Skin of body (tissue), 2 donors: ENCODE results near the gene TICAM1. TPM values are rescaled to one million over a fixed set of nuclear protein-coding genes. Genes with fewer than 3 reads are reported as not detected.
"Not testable (repeated sequence)": the region's sequence is repeated elsewhere in the genome, so short reads cannot be mapped to it uniquely, and the experiment has no call there.

Source experiments
- DNase-seq: peaks from one replicate; lab custom pipeline; 2025; lab: John Stamatoyannopoulos, UW
- total RNA-seq: library from RNA; depleted of rRNA; stranded (reverse); fragments of >200 nt; gene quantifications from one replicate; pipeline ENCODE4 v1.2.3, GENCODE V29; 2014

TICAM1 gene
- total RNA-seq, 1 donor from 2014 or later: 3.6 TPM

DNA sequence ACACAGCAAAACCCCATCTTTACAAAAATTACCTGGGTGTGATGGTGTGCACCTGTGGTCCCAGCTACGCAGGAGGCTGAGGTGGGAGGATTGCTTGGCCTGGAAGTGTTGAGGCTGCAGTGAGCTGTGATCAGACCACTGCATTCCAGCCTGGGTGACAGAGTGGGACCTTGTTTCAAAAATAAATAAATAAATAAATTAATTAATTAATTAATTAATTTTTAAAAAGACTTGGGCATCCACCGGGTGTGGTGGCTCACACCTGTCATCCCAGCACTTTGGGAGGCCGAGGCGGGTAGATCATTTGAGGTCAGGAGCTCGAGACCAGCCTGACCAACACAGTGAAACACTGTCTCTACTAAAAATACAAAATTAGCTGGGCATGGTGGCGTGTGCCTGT is 26.4 kb downstream of the TICAM1 start:
- not testable (repeated sequence) for DNase-seq

- DNase-seq: no peak
Observed at GRCh38 chr19:4803736-4804695, 27.5 kb downstream of the TICAM1 start.

DNA sequence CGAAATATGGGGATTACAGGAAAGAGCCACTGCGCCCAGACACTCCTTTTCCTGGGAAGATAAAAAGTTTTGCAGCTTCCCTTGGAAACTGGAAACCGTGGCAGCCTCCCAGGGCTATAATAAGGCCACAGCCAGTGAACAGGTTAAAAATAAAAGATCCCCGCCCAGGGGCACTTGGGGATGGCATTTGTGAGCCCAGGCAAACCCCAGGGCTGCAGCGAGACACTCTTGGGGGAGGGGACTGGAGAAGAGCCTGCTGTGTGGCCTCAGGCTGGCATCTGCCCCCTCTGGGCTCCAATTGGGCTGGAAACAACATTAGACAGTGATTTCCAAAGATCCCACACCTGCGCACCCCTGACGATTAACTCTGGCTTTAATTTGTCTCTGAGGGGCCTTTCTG is 28.8 kb downstream of the TICAM1 start:
- no peak for DNase-seq

GRCh38 chr19:4801085-4801619 is 30.4 kb downstream of the TICAM1 start:
- no peak for DNase-seq

GRCh38 chr19:4800591-4801081 is 30.9 kb downstream of the TICAM1 start:
- DNase-seq: peak; percentile 53

GRCh38 chr19:4795400-4795799 is 36.1 kb downstream of the TICAM1 start:
- no peak for DNase-seq

GRCh38 chr19:4794971-4795370 is 36.5 kb downstream of the TICAM1 start:
- DNase-seq: no peak

GRCh38 chr19:4793278-4793677 is 38.2 kb downstream of the TICAM1 start:
- not testable (repeated sequence) for DNase-seq

DNA sequence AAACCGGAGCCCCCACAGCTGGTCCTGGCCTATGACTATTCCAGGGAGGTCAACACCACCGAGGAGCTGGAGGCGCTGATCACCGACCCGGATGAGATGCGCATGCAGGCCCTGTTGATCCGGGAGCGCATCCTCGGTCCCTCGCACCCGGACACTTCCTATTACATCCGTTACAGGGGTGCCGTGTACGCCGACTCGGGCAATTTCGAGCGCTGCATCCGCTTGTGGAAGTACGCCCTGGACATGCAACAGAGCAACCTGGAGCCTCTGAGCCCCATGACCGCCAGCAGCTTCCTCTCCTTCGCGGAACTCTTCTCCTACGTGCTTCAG is 38.7 kb downstream of the TICAM1 start:
- not testable (repeated sequence) for DNase-seq

DNA sequence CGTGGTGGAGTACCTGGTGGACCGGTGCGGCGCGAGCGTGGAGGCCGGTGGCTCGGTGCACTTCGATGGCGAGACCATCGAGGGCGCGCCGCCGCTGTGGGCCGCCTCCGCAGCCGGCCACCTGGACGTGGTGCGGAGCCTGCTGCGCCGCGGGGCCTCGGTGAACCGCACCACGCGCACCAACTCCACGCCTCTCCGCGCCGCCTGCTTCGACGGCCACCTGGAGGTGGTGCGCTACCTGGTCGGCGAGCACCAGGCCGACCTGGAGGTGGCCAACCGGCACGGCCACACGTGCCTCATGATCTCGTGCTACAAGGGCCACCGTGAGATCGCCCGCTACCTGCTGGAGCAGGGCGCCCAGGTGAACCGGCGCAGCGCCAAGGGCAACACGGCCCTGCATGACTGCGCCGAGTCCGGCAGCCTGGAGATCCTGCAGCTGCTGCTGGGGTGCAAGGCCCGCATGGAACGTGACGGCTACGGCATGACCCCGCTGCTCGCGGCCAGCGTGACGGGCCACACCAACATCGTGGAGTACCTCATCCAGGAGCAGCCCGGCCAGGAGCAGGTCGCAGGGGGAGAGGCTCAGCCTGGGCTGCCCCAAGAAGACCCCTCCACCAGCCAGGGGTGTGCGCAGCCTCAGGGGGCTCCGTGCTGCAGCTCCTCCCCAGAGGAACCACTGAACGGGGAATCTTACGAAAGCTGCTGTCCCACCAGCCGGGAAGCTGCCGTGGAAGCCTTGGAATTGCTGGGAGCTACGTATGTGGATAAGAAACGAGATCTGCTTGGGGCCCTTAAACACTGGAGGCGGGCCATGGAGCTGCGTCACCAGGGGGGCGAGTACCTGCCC is 39.3 kb downstream of the TICAM1 start:
- DNase-seq: not testable (repeated sequence)

GRCh38 chr19:4791183-4792018 is 40.1 kb downstream of the TICAM1 start, which contains the start of gene FEM1A:
FEM1A (plus strand) TSS chr19:4791734; CDS start chr19:4791855, 121 bp downstream.
- DNase-seq: peak; percentile 100

- not testable (repeated sequence) for DNase-seq
Observed at GRCh38 chr19:4786412-4787016, 45.0 kb downstream of the TICAM1 start.

DNA sequence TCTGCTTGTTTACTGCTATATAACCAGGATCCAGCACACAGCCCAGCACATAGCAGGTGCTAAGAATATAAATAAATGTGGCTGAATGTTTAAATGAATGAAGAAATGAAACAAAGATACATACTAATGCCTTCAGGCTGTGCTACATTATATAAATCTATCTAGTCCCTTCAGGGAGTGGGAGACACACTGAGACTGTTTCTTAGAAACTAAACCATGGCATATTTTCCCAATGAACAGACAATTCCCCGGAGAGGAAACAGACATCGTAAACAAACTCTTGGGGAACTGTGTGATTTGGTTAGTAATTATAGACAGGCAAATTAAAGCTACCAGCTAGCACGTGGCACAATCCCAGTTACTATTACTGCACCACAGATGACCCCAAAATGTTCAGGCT is 49.7 kb downstream of the TICAM1 start:
- DNase-seq: peak; percentile 34

DNA sequence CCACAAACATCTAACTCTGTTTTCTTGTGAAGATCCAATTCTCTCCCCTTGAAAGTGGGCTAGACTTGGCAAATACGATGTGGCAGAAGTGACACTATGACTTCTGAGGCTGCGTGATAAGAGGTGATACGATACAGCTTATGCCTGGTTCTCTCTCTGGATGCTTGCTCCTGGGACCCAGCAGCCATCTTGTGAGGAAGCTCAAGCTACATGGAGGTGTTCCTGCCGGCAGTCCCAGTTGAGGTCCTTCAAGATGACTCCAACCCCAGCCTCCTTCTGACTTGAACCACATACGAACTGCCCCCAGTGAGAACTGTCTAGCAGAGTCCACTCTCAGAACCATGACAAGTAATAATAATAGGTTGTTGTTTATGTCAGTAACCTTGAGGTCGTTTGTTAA is 50.7 kb downstream of the TICAM1 start:
- DNase-seq: no peak

- not testable (repeated sequence) for DNase-seq
Observed at GRCh38 chr19:4778124-4778523, 53.4 kb downstream of the TICAM1 start.

DNA sequence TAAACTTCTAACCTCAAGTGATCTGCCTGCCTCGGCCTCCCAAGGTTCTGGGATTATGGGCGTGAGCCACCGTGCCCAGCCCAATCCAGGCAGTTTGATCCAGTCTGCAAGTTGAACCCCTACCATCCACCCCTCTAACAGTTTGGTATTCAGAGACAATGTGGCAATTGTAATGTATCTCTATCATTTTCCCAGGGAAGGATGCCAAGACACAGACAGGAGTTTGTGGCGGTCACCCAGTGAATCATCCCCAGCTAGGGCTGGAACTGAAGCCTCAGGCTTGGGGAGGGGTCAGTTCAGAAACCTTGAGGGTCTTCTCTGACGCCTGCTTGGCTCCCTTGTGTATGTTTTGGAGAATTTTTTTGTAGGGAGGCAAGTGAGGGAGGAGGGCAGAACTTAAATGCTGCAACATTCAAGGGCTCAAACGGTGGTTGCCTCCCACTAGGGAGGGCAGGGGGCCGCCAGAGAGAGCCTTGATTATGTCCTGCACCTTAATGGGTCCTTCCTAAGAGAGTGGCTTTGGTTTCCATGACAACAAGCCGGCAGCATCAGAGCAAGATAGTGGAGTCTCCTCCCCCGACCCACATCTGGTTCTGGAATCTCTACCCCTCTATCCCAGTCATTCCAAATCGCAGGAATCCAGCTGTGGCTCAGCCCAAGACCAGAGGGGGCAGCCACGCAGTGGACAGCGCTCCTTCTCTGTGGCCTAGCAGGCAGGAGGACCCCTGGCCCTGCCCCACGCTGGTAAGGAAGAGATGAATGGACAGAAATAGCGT is 54.9 kb downstream of the TICAM1 start:
- DNase-seq: no peak

DNA sequence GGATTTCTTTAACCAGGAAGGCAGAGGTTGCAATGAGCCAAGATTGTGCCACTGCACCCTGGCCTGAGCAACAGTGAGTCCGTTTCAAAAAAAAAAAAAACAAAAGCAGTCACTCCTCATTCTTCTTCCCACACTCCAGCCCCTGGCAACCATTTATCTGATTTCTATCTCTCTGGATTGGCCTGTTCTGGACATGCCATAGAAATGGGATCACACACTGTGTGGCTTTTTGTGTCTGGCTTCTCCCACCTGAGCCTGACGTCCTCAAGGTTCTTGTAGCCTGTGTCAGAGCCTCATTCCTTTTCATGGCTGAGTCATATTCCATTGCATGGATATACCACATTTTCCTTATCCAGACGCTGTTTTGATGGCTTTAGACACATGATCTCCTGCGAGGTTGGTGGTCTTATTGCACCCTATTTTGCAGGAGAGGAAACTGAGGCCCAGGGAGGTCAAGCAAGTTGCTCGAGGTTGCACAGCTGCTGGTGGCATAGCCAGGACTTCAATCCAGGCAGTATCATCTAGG is 55.8 kb downstream of the TICAM1 start:
- no peak for DNase-seq

GRCh38 chr19:4774136-4774535 is 57.4 kb downstream of the TICAM1 start:
- no peak for DNase-seq

DNA sequence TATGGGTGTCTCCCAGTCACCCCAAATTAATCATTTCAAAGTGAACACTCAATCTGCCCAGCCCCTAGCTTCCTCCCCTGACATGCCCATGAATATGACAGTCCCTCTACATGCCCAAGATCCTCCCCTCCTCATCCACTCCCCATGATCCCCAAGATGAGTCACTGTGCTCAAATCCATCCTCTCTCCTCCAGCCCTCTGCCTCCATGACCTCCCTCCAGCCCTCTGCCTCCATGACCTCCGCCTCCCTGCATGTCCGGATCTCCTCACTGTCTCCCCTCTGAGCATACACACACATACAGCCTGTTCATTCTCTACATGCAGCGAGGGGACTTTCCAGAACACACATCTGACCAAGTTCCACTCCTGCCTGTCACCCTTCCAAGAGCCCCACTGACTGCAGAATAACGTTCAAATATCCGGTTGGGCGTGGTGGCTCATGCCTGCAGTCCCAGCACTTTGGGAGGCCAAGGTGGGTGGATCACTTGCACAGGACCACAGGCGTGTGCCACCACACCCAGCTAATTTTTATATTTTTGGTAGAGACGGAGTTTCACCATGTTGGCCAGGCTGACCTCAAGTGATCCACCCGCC is 58.4 kb downstream of the TICAM1 start:
- DNase-seq: no peak
